GM12878 (cell line): ENCODE measurements around the gene ARL6IP5. TPM values are rescaled to one million over a fixed set of nuclear protein-coding genes. Genes with fewer than 3 reads are reported as not detected.
A peak's percentile ranks its signal among the peaks of the same experiment; 100 is the strongest.

ENCODE experiments used
- ATAC-seq: fragments of 200-7000 bp; cut with Tn5 transposase; 3 replicates; pipeline ENCODE4 v1.9.1; 2020; ENCODE audit warnings: mild to moderate bottlenecking, moderate library complexity
- BruUV-seq: library from RNA; stranded (reverse); fragments of 400-500 nt; replicated peaks from 2 replicates; lab custom pipeline; 2021; lab: Mats Ljungman, UMichigan
- CTCF ChIA-PET: fragments of 300-600 bp; sonication (Branson Sonifier 250); formaldehyde crosslinking; extraction: SDS; loops from one replicate; lab custom pipeline; 2021; ENCODE audit warnings: inconsistent platforms; lab: Yijun Ruan, JAX
- POLR2A ChIA-PET: fragments of 350-600 bp; formaldehyde crosslinking; extraction: SDS; loops from one replicate; lab custom pipeline; 2021; ENCODE audit warnings: inconsistent platforms; lab: Charles Lee
- RAD21 ChIA-PET: fragments of 300-600 bp; sonication (Branson Sonifier 250); formaldehyde crosslinking; loops from one replicate; lab custom pipeline; 2023; ENCODE audit warnings: antibody characterized with exemption; ENCODE audit not compliant: unreplicated experiment; lab: Charles Lee
- SMC1A ChIA-PET: fragments of 300-600 bp; sonication (Branson Sonifier 250); formaldehyde crosslinking; loops from one replicate; lab custom pipeline; 2023; ENCODE audit not compliant: unreplicated experiment, uncharacterized antibody; lab: Charles Lee
- DNase-seq: peaks from one replicate; pipeline ENCODE4 v3.0.0-alpha.2; 2011; ENCODE audit warnings: low read depth, low spot score
- FAIRE-seq: peaks from 3 replicates; lab custom pipeline; 2011; peaks lifted over from hg19 to GRCh38; lab: Jason Lieb, UNC
- H2AFZ ChIP-seq: 2 replicates; pipeline ENCODE4 v1.6.0; 2011; ENCODE audit warnings: low read depth, low read length, control low read depth; ENCODE audit not compliant: control insufficient read depth
- H3K27ac ChIP-seq: 2 replicates; pipeline ENCODE4 v1.5.1; 2011; ENCODE audit warnings: control low read depth; ENCODE audit not compliant: control insufficient read depth, insufficient read depth
- H3K27me3 ChIP-seq, 2 experiments: replicated peaks in 1 of 2; 2 replicates each; pipeline versions ENCODE4 v1.6.0 to v1.6.1; 2011; ENCODE audit warnings: low read length in 1 of 2; ENCODE audit not compliant: control insufficient read depth in 2 of 2, insufficient read depth in 2 of 2
- H3K36me3 ChIP-seq, 2 experiments: 2 replicates each; pipeline ENCODE4 v1.5.1; 2011; ENCODE audit warnings: low read length in 1 of 2; ENCODE audit not compliant: control insufficient read depth in 2 of 2, insufficient read depth in 2 of 2
- H3K4me1 ChIP-seq: 2 replicates; pipeline ENCODE4 v1.6.1; 2011; ENCODE audit warnings: mild to moderate bottlenecking, low read length, moderate library complexity, mixed read lengths; ENCODE audit not compliant: control insufficient read depth, insufficient read depth
- H3K4me2 ChIP-seq: 2 replicates; pipeline ENCODE4 v1.6.0; 2011; ENCODE audit warnings: control low read depth; ENCODE audit not compliant: control insufficient read depth, insufficient read depth
- H3K4me3 ChIP-seq: fragments of 200-600 bp; sonication (generic); 2 replicates; pipeline ENCODE4 v1.5.1; 2016
- H3K79me2 ChIP-seq: 2 replicates; pipeline ENCODE4 v1.6.0; 2011; ENCODE audit warnings: low read length; ENCODE audit not compliant: control insufficient read depth, insufficient read depth
- H3K9ac ChIP-seq: 2 replicates; pipeline ENCODE4 v1.8.0; 2011; ENCODE audit warnings: low read length, control low read depth, mixed read lengths; ENCODE audit not compliant: control insufficient read depth, insufficient read depth
- H3K9me3 ChIP-seq: replicated peaks from 3 replicates; pipeline ENCODE4 v1.5.1; 2011; ENCODE audit warnings: mild to moderate bottlenecking, low read length; ENCODE audit not compliant: control insufficient read depth, insufficient read depth
- H4K20me1 ChIP-seq: 2 replicates; pipeline ENCODE4 v1.6.0; 2011; ENCODE audit not compliant: control insufficient read depth, insufficient read depth
- ATF3 ChIP-seq: IDR thresholded peaks from 2 replicates; pipeline ENCODE4 v1.6.1; 2011; ENCODE audit warnings: low read depth, mild to moderate bottlenecking, low read length, moderate library complexity, borderline replicate concordance; ENCODE audit errors: extremely low read depth
- CHD2 ChIP-seq: IDR thresholded peaks from 2 replicates; pipeline ENCODE4 v1.6.1; 2011; ENCODE audit warnings: low read depth, low read length, improper control_type of control experiment, borderline replicate concordance
- EP300 ChIP-seq, 2 experiments: fragments of 150-350 bp in 1 of 2; IDR thresholded peaks; 2 replicates each; pipeline ENCODE4 v1.6.1; 2011 to 2012; ENCODE audit warnings: low read depth in 2 of 2, low read length in 2 of 2, borderline replicate concordance in 1 of 2, improper control_type of control experiment in 1 of 2, inconsistent platforms in 1 of 2; ENCODE audit not compliant: control insufficient read depth in 1 of 2
- RUNX3 ChIP-seq: IDR thresholded peaks from 2 replicates; pipeline ENCODE4 v1.6.1; 2012; ENCODE audit warnings: low read length, inconsistent platforms
- TBL1XR1 ChIP-seq: IDR thresholded peaks from 2 replicates; pipeline ENCODE4 v1.6.1; 2012; ENCODE audit warnings: low read depth, low read length, improper control_type of control experiment
- TCF3 ChIP-seq: IDR thresholded peaks from 2 replicates; pipeline ENCODE4 v1.6.1; 2012; ENCODE audit warnings: low read depth, mild to moderate bottlenecking, low read length, borderline replicate concordance; ENCODE audit not compliant: insufficient read depth
- TCF7 ChIP-seq: IDR thresholded peaks from 2 replicates; pipeline ENCODE4 v1.6.1; 2014; ENCODE audit warnings: antibody characterized with exemption, borderline replicate concordance
- in situ Hi-C: fragments of 300-500 bp; cut with MboI; formaldehyde crosslinking; loops from 9 replicates; pipeline ENCODE4 v1.14.3; 2018; ENCODE audit warnings: mixed read lengths
- intact Hi-C: fragments of 100-400 bp; cut with micrococcal nuclease; formaldehyde crosslinking; loops from one replicate; pipeline ENCODE4 v1.14.2; 2022; ENCODE audit not compliant: unreplicated experiment
- polyA plus RNA-seq, 11 experiments: library from polyadenylated mRNA; depleted of rRNA in 4 of 11; unstranded in 6 of 11; stranded (reverse) in 5 of 11; fragments of >200 nt; fragmentation: Nextera tagmentation in 4 of 11; fragmentation: Illumina TruSeq in 1 of 11; extraction: Ambion mirVana in 4 of 11; extraction: Trizol in 1 of 11; gene quantifications; 1 replicate in 1 of 11; 2 replicates in 10 of 11; pipeline versions ENCODE4 v1.2.1 to v1.2.3, GENCODE V29; 2011 to 2016; ENCODE audit warnings: inconsistent platforms in 2 of 11, missing spikeins in 2 of 11, low read depth in 1 of 11
- total RNA-seq, 4 experiments: library from RNA; depleted of rRNA in 3 of 4; stranded (reverse); fragments of >200 nt in 3 of 4; fragmentation: Illumina TruSeq in 1 of 4; extraction: Trizol in 1 of 4; gene quantifications; 2 replicates each; pipeline versions ENCODE4 v1.2.1 to v1.2.3, GENCODE V29; 2013 to 2021

Gene ARL6IP5
- total and polyA plus RNA-seq, 10 of the 15 experiments (the other 5 are each of a cell fraction or from before 2014, with no cell fraction given) = 78.2 to 310 (median 148) TPM

- CTCF ChIA-PET = interaction anchor here (1.2 to 3.2 kb wide), 5 partner anchors 9 to 279 kb away, joined by 3 to 17 read pairs (median 7); partner anchors contain the start of gene LMOD3
- intact Hi-C loops (no loop called here), in situ Hi-C loops (no loop called here)
- Histone ChIP-seq H4K20me1 (no peaks in the 10 kb centered on the region), H2AFZ (no peak overlapping the region), H3K79me2 (no peaks in the 10 kb centered on the region), H3K9ac (no peak overlapping the region), H3K27ac (no peak overlapping the region), H3K27me3 (no peaks in the 10 kb centered on the region; a peak in 1 of 4 replicates), H3K4me3 (no peak overlapping the region), H3K4me2 (no peak overlapping the region), H3K36me3 (no peaks in the 10 kb centered on the region), H3K4me1 (no peaks in the 10 kb centered on the region), H3K9me3 (no peaks in the 10 kb centered on the region)
- POLR2A ChIA-PET = interaction anchor here (0.7 kb wide), 1 partner anchor 76 kb away, joined by 4 read pairs; no protein-coding TSS in a partner anchor
- TF ChIP-seq EP300 (IDR thresholded peaks at IDR 0.05; ENCODE audit: borderline replicate concordance in 1 of 2, control insufficient read depth in 1 of 2, low read depth in 2 of 2, low read length in 2 of 2) (peak in 1 of 2 experiments; percentile 39; a peak in 1 of 4 replicates), TCF7 (no peak), TBL1XR1 (no peak), ATF3 (no peak), TCF3 (no peak), RUNX3 (peak; percentile 37; the same call in 1 of the 2 replicates), CHD2 (no peak)
- no TSS peak for BruUV-seq
- SMC1A ChIA-PET = interaction anchor here (1.3 kb wide), 1 partner anchor 29 kb away, joined by 3 read pairs; no protein-coding TSS in a partner anchor
- RAD21 ChIA-PET = no interaction called here
- ATAC-seq (peak; percentile 91), FAIRE-seq (peak; percentile 27), DNase-seq (no peak)
These were observed 46.0 kb downstream of the ARL6IP5 start for GRCh38 chr3:69130689-69131088.
